Right kidney (tissue), 1 donor: ENCODE measurements around the gene CAMTA1.

ENCODE experiments used
- DNase-seq: peaks from one replicate; pipeline ENCODE4 v3.0.0-alpha.2; 2016

Gene CAMTA1

GRCh38 chr1:7261490-7261889 is 476.2 kb downstream of the CAMTA1 start:
- DNase-seq = no peak

GRCh38 chr1:7262611-7263010 is 477.4 kb downstream of the CAMTA1 start:
- no peak for DNase-seq

GRCh38 chr1:7263021-7263960 is 478.0 kb downstream of the CAMTA1 start:
- no peak for DNase-seq

- DNase-seq = no peak
These were observed 478.8 kb downstream of the CAMTA1 start for GRCh38 chr1:7264101-7264500.

GRCh38 chr1:7265771-7266371 is 480.6 kb downstream of the CAMTA1 start:
- DNase-seq = no peak

GRCh38 chr1:7266561-7266960 is 481.3 kb downstream of the CAMTA1 start:
- DNase-seq = no peak

- no peak for DNase-seq
These were observed 482.2 kb downstream of the CAMTA1 start for GRCh38 chr1:7267493-7267892.

GRCh38 chr1:7268983-7269382 is 483.7 kb downstream of the CAMTA1 start:
- no peak for DNase-seq

- no peak for DNase-seq
These were observed 484.3 kb downstream of the CAMTA1 start for GRCh38 chr1:7269525-7269924.

- DNase-seq = no peak
These were observed 489.0 kb downstream of the CAMTA1 start for GRCh38 chr1:7274256-7274655.

- DNase-seq = no peak
These were observed 492.8 kb downstream of the CAMTA1 start for GRCh38 chr1:7278045-7278444.

GRCh38 chr1:7278827-7279765 is 493.8 kb downstream of the CAMTA1 start:
- DNase-seq = peak; percentile 31

- DNase-seq = no peak
These were observed 494.5 kb downstream of the CAMTA1 start for GRCh38 chr1:7279769-7280168.

- DNase-seq = no peak
These were observed 495.2 kb downstream of the CAMTA1 start for GRCh38 chr1:7280347-7280960.

- DNase-seq = no peak
These were observed 496.6 kb downstream of the CAMTA1 start for GRCh38 chr1:7281821-7282220.

GRCh38 chr1:7284839-7285435 is 499.7 kb downstream of the CAMTA1 start:
- DNase-seq = no peak

- no peak for DNase-seq
These were observed 500.7 kb downstream of the CAMTA1 start for GRCh38 chr1:7285856-7286454.

GRCh38 chr1:7287013-7287412 is 501.8 kb downstream of the CAMTA1 start:
- no peak for DNase-seq

- no peak for DNase-seq
These were observed 503.7 kb downstream of the CAMTA1 start for GRCh38 chr1:7288992-7289391.

- no peak for DNase-seq
These were observed 504.4 kb downstream of the CAMTA1 start for GRCh38 chr1:7289694-7290093.
